Cardiac fibroblast (primary cell): ENCODE results near the gene ATP8A2.

ENCODE experiments used
- DNase-seq, 2 donors: peaks; one replicate each; pipeline versions ENCODE4 v3.0.0 to v3.0.0-alpha.2; 2010; ENCODE audit warnings: low read depth in 2 of 2
- H3K4me3 ChIP-seq, 2 donors: replicated peaks in 1 of 2; 1 replicate in 1 of 2; 2 replicates in 1 of 2; pipeline ENCODE4 v1.5.1; 2011; ENCODE audit warnings: low read depth in 2 of 2, low read length in 2 of 2, mild to moderate bottlenecking in 2 of 2, moderate library complexity in 1 of 2
- TF ChIP-seq, protein P1 (sequence below): IDR thresholded peaks from one replicate; pipeline ENCODE4 v1.5.1; 2011; ENCODE audit warnings: low read depth, mild to moderate bottlenecking, low read length, inconsistent platforms

ATP8A2 gene

DNA sequence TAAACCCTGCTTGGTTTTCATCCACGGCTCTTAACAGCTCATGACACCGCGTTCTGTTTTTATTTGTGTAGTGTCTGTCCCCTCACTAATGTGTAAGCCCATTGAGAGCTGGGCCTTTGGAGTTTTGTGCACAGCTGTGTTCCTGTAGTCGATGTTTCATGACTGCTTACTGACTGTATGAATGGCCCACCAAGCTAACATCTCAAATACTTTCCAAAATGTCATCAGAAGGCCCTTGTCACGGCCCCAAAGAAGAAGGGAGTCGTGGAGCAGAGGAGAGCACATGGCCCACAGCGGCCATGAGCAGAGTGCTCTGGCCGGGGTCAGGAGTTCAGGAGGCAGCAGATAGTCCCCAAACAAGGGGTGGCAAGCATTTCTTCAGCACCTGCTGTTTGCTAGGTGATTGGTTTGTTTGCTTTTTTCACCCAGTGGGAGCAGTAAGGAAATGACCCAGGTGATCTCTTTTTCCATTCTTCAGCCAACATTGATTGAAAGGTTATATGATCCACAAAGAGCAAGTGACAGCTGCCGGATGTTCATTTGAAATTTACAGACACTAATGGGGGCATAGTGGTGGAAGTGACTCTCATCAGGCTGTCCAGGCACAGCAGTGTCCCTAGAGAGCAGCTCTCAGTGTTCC, 315.2 kb downstream of the ATP8A2 start:
- no peak for DNase-seq
- no peak overlapping the region for H3K4me3 ChIP-seq
- TF ChIP-seq, protein P1, sequence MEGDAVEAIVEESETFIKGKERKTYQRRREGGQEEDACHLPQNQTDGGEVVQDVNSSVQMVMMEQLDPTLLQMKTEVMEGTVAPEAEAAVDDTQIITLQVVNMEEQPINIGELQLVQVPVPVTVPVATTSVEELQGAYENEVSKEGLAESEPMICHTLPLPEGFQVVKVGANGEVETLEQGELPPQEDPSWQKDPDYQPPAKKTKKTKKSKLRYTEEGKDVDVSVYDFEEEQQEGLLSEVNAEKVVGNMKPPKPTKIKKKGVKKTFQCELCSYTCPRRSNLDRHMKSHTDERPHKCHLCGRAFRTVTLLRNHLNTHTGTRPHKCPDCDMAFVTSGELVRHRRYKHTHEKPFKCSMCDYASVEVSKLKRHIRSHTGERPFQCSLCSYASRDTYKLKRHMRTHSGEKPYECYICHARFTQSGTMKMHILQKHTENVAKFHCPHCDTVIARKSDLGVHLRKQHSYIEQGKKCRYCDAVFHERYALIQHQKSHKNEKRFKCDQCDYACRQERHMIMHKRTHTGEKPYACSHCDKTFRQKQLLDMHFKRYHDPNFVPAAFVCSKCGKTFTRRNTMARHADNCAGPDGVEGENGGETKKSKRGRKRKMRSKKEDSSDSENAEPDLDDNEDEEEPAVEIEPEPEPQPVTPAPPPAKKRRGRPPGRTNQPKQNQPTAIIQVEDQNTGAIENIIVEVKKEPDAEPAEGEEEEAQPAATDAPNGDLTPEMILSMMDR, result no peak

DNA sequence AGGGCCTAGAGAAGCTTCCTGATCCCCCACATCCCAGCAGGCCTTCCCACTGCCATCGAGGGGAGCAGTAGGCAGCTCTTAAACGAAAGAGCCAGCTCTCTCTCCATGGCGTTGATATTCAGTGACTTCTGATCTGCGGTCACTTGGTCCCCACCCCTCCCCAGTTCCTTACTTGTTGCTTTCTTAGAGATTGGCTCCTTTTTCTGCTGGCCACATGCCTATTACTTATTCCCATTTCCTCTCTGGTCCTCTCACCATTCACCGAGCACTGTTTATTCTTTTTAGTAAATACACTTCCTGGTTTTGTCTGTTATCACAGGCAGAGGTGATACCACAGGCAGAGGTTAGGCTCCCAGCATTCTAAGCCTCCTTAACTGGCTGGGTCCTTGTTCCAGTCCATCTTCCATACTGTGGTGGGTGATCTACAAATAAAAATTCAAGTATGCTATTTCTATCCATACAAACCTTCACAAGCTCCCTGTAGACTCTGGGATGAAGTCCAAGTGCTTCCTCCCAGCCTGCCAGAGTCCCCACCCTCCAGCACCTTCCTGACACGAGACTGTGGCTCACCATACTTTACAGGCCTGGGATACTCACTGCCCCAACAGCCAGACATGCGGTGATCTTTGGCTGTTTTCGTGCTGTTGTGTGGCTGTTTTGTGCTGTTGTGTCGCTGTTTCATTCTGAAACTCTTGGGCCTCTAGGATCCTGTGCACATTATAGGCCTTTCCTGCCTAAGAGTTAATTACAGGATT, 315.9 kb downstream of the ATP8A2 start:
- TF ChIP-seq, protein P1, result no peak

DNA sequence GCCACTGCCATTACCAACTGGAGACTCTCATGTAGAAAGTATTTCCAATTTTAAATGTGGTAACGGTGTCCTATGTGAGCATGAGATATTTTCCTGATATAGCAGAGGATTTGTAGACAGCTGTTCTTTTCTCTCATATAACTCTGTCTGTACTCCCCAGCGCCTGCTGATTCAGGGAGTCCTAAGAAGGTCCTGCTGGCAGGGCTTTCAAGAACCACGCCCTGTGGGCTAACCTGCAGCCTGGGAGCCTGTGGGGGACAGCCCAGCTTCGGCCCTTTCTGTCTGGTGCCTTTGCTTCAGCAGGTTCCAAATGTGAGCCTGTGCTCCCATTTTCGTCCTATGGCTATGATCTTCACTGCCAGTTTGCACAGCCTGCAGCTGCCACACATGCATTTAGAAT, 316.8 kb downstream of the ATP8A2 start:
- H3K4me3 ChIP-seq, result no peak overlapping the region
- TF ChIP-seq, protein P1, result no peak
- DNase-seq, result no peak

More for the DNA sequence above, 315.9 kb downstream of the ATP8A2 start:
- H3K4me3 ChIP-seq, result no peak overlapping the region
- DNase-seq, result peak in 1 of 2 donors; percentile 6

DNA sequence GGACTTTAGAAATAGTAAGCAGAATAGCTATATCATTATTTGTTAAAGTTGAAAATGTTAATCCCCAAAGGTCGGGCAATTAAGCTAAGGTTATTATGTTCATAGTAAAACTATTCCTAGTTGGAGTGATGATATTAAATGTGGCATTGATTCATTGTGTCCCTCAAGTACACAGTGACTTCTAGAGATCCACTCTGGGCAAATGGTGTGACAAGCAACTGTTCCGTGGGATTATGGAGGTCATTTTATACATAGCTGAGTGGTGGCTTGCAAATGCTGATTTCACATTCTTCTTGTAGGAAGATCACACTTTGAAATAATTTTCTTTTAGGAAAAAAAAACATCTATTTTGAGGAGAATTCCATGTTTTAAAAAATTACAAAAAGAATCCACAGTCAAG, 317.8 kb downstream of the ATP8A2 start:
- no peak for DNase-seq
- TF ChIP-seq, protein P1, result no peak
- no peak overlapping the region for H3K4me3 ChIP-seq

DNA sequence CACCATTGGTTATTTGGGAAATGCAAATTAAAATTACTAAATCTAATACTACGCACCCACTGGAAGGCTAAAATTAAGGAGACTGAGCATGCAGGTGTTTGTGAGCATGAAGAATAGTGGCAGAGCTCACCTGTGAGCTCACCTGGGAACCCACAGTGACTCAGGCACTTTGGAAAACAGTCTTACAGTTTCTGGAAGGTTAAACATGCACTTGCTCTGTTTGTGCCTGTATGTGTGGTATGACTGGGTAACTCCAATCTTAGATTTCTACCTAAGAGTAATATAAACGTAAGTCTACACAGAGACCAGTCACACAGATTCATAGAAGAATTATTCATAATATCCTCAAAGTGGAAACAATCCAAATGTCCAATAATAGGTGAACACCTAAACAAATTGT, 318.8 kb downstream of the ATP8A2 start:
- no peak overlapping the region for H3K4me3 ChIP-seq
- no peak for DNase-seq
- TF ChIP-seq, protein P1, result no peak

DNA sequence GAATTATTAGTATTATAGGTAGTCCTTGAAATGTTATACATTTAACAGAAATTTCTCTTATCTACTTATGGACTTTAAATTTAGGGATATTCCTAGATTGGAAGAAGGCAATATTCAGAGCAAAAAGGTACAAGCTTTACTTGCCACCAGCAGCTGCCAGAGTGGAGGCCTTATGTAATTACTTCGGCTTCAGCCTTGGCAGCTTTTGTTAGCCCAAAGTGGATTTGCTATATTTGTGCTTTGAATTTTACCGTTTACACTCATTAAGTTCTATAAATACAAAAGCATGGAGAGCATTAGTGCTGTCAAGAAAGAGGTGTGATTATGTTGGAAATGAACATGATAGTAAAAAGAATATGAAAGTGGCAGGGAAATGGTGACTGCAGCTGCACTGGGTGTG, 319.9 kb downstream of the ATP8A2 start:
- no peak for DNase-seq
- TF ChIP-seq, protein P1, result no peak
- no peak overlapping the region for H3K4me3 ChIP-seq
